Ovary (tissue), 9 donors: ENCODE measurements around the gene AGBL5. TPM values are rescaled to one million over a fixed set of nuclear protein-coding genes. Genes with fewer than 3 reads are reported as not detected.

Source experiments
- DNase-seq, 5 donors: peaks; one replicate each; pipeline ENCODE4 v3.0.0-alpha.2; 2019 to 2020
- H3K27ac ChIP-seq, 2 donors: fragments of 200-600 bp; one replicate each; pipeline versions ENCODE4 v1.5.1 to v1.8.0; 2019 to 2022
- H3K27me3 ChIP-seq: fragments of 200-600 bp; one replicate; pipeline ENCODE4 v1.8.0; 2022
- H3K36me3 ChIP-seq: fragments of 200-600 bp; sonication (generic); one replicate; pipeline ENCODE4 v1.5.1; 2019
- H3K4me1 ChIP-seq: one replicate; pipeline ENCODE4 v1.8.1; 2013; ENCODE audit warnings: mild to moderate bottlenecking, moderate library complexity; ENCODE audit not compliant: insufficient read depth
- H3K4me3 ChIP-seq: fragments of 200-600 bp; sonication (generic); one replicate; pipeline ENCODE4 v1.5.1; 2017
- H3K9me3 ChIP-seq, 2 donors: fragments of 200-600 bp in 1 of 2; sonication (generic) in 1 of 2; one replicate each; pipeline versions ENCODE4 v1.5.1 to v1.8.1; 2013 to 2019; ENCODE audit warnings: mild to moderate bottlenecking in 1 of 2, moderate library complexity in 1 of 2
- EP300 ChIP-seq: sonication (generic); formaldehyde crosslinking; IDR thresholded peaks from one replicate; pipeline ENCODE4 v1.6.1; 2017; ENCODE audit warnings: antibody characterized with exemption
- POLR2A ChIP-seq: fragments of 450-650 bp; IDR thresholded peaks from one replicate; pipeline ENCODE4 v1.6.1; 2017; ENCODE audit warnings: antibody characterized with exemption, mild to moderate bottlenecking, moderate library complexity
- WGBS, 3 donors: extraction: QIAGEN DNeasy Blood & Tissue Kit in 1 of 3; methylation state at CpG; one replicate each; pipeline versions ENCODE4 v1.1.5 to v1.1.7; 2013 to 2017; 5-methylcytosine and 5-hydroxymethylcytosine counted together
- intact Hi-C, 4 donors: fragments of 100-400 bp; cut with DNase I; formaldehyde crosslinking; loops; one replicate each; pipeline versions ENCODE4 v1.11.0 to v1.15.1; 2022 to 2023
- polyA plus RNA-seq, 2 donors: library from polyadenylated mRNA; stranded (reverse); fragments of 200-250 nt in 1 of 2; fragments of 350-450 nt in 1 of 2; fragmentation: Illumina TruSeq in 1 of 2; extraction: RNeasy Lipid Tissue Mini Kit (QIAGEN cat#74804) in 1 of 2; gene quantifications; one replicate each; pipeline ENCODE4 v1.2.3, GENCODE V29; 2013 to 2014
- total RNA-seq, 7 donors: library from RNA; depleted of rRNA in 2 of 7; stranded (reverse); fragments of >200 nt in 2 of 7; fragmentation: NEBNext Ultra II Directional in 3 of 7; extraction: Animal tissue kit (Norgen Biotek cat#: 25700) in 3 of 7; gene quantifications; one replicate each; pipeline versions ENCODE4 v1.1.0 to v1.2.4, GENCODE V29; 2016 to 2023
- TF ChIP-seq, protein P1 (sequence below), 3 donors: fragments of 450-650 bp in 2 of 3; fragments of 200-600 bp in 1 of 3; IDR thresholded peaks; one replicate each; pipeline versions ENCODE4 v1.5.1 to v1.8.0; 2016 to 2022; ENCODE audit warnings: antibody characterized with exemption in 3 of 3, mild to moderate bottlenecking in 1 of 3
- donor health status: DM: no; HTN: no; CAD: no; lungs with moderate emphysema.
- donor health status: DM: no; HTN: no; CAD: no.
- donor health status: Bipolar disorder and iron deficiency.
- donor health status: DM: yes; HTN: yes; CAD: no.
- donor health status: DM: no; HTN: no; CAD: no.
- donor health status: DM: yes; HTN: yes; CAD: no.

AGBL5 gene
- total and polyA plus RNA-seq, 9 donors: 11.7 to 26.9 (median 23.9) TPM

GRCh38 chr2:27021253-27022049 is 30.0 kb upstream of the AGBL5 start:
- H3K9me3 ChIP-seq: no peaks in the 10 kb centered on the region
- no peaks in the 10 kb centered on the region for H3K36me3 ChIP-seq
- intact Hi-C loops: no loop called here
- DNase-seq: no peak
- H3K27me3 ChIP-seq: no peaks in the 10 kb centered on the region
- H3K4me1 ChIP-seq: peaks cover 12% of the 10 kb centered on the region
- 75 to 80% (median 78%) methylated on average over 11 of the region's 11 CpGs for WGBS, 3 donors
- TF ChIP-seq POLR2A (no peak), EP300 (no peak)
- TF ChIP-seq, protein P1, sequence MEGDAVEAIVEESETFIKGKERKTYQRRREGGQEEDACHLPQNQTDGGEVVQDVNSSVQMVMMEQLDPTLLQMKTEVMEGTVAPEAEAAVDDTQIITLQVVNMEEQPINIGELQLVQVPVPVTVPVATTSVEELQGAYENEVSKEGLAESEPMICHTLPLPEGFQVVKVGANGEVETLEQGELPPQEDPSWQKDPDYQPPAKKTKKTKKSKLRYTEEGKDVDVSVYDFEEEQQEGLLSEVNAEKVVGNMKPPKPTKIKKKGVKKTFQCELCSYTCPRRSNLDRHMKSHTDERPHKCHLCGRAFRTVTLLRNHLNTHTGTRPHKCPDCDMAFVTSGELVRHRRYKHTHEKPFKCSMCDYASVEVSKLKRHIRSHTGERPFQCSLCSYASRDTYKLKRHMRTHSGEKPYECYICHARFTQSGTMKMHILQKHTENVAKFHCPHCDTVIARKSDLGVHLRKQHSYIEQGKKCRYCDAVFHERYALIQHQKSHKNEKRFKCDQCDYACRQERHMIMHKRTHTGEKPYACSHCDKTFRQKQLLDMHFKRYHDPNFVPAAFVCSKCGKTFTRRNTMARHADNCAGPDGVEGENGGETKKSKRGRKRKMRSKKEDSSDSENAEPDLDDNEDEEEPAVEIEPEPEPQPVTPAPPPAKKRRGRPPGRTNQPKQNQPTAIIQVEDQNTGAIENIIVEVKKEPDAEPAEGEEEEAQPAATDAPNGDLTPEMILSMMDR (IDR thresholded peaks at IDR 0.05): no peak
- no peak overlapping the region for H3K4me3 ChIP-seq
- H3K27ac ChIP-seq: peak overlapping the region; percentile 56 to 74

GRCh38 chr2:27023740-27024139 is 27.7 kb upstream of the AGBL5 start:
- intact Hi-C loops: no loop called here
- Histone ChIP-seq H3K4me3 (no peak overlapping the region), H3K27me3 (no peaks in the 10 kb centered on the region), H3K9me3 (no peaks in the 10 kb centered on the region), H3K27ac (no peak overlapping the region), H3K4me1 (peaks cover 12% of the 10 kb centered on the region), H3K36me3 (no peaks in the 10 kb centered on the region)
- WGBS, 3 donors: 86 to 91% (median 88%) methylated on average over 7 of the region's 7 CpGs
- TF ChIP-seq POLR2A: no peak
- TF ChIP-seq, protein P1 (IDR thresholded peaks at IDR 0.05): no peak
- TF ChIP-seq EP300: no peak
- no peak for DNase-seq

DNA sequence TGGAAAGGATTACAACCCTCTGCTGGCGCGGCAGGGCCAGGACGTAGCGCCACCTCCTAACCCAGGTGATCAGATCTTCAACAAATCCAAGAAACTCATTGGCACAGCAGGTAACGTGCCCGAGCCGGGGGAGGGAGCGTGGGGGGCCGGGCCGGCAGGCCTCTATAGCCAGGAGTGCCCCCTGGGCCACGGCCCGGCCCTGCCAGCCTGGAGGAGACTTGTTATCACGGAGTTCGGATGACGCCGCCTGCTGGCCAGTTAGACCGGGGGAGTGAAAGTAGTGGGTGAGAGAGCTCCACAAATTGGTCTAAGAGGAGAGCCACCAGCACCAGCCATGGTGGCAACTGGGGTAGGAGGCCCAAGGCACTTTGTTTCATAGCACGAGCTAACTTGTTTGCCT is 27.3 kb upstream of the AGBL5 start:
- no peak for DNase-seq
- no peaks in the 10 kb centered on the region for H3K36me3 ChIP-seq
- intact Hi-C loops: no loop called here
- no peaks in the 10 kb centered on the region for H3K27me3 ChIP-seq
- peaks cover 12% of the 10 kb centered on the region for H3K4me1 ChIP-seq
- no peak overlapping the region for H3K4me3 ChIP-seq
- TF ChIP-seq, protein P1 (IDR thresholded peaks at IDR 0.05): no peak
- TF ChIP-seq EP300: no peak
- no peak for TF ChIP-seq POLR2A
- H3K9me3 ChIP-seq: no peaks in the 10 kb centered on the region
- 76 to 82% (median 78%) methylated on average over 18 of the region's 18 CpGs for WGBS, 3 donors
- H3K27ac ChIP-seq: no peak overlapping the region

GRCh38 chr2:27024812-27025211 is 26.7 kb upstream of the AGBL5 start:
- WGBS, 3 donors: 85 to 92% (median 88%) methylated on average over 12 of the region's 12 CpGs
- H3K4me3 ChIP-seq: no peak overlapping the region
- H3K27me3 ChIP-seq: no peaks in the 10 kb centered on the region
- no peaks in the 10 kb centered on the region for H3K9me3 ChIP-seq
- DNase-seq: no peak
- no peak for TF ChIP-seq POLR2A
- TF ChIP-seq, protein P1 (IDR thresholded peaks at IDR 0.05): no peak
- no peak for TF ChIP-seq EP300
- intact Hi-C loops: no loop called here
- no peaks in the 10 kb centered on the region for H3K36me3 ChIP-seq
- H3K4me1 ChIP-seq: peaks cover 10% of the 10 kb centered on the region
- H3K27ac ChIP-seq: no peak overlapping the region
